ENCODE data around the gene DAD1. TPM values are rescaled to one million over a fixed set of nuclear protein-coding genes. Genes with fewer than 3 reads are reported as not detected.
A peak's percentile ranks its signal among the peaks of the same experiment; 100 is the strongest.

The DAD1 gene
- total RNA-seq, 2 donors from 2014 or later = 109 to 236 TPM

DNA sequence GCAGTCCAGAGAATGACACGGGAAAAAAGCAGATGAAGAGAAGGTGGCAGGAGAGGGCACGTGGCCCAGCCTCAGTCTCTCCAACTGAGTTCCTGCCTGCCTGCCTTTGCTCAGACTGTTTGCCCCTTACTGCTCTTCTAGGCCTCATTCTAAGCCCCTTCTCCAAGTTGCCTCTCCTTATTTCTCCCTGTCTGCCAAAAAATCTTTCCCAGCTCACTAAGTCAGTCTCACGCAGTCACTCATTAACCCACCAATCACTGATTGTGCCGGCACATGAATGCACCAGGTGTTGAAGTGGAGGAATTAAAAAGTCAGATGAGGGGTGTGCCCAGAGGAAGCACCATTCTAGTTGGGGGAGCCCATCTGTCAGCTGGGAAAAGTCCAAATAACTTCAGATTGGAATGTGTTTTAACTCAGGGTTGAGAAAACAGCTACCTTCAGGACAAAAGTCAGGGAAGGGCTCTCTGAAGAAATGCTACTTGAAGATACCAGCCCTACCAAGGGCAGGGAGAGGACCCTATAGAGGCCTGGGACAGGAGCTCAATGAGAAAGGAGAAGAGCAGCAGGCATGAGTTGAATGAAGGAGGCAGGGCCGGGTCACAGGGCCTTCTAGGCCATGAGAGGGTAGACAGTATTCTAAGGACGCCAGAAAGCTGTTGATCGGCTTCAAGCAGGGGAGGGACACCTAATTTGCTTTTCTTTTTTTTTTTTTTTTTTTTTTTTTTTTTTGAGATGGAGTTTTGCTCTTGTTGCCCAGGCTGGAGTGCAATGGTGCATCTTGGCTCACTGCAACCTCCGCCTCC is 40.9 kb downstream of the DAD1 start:
- Histone ChIP-seq H3K4me1 (ENCODE audit: control insufficient read depth in 1 of 2, low read depth in 2 of 2) (peaks cover 0 to 14% of the 10 kb centered on the region in 2 donors), H3K4me3 (no peak overlapping the region), H3K27ac (no peak overlapping the region), H3K9me3 (no peaks in the 10 kb centered on the region), H3K27me3 (replicated peaks; ENCODE audit: insufficient read depth) (no peaks in the 10 kb centered on the region), H3K36me3 (no peaks in the 10 kb centered on the region)
- DNase-seq (ENCODE audit: low spot score) = no peak
- TF ChIP-seq, protein P1, sequence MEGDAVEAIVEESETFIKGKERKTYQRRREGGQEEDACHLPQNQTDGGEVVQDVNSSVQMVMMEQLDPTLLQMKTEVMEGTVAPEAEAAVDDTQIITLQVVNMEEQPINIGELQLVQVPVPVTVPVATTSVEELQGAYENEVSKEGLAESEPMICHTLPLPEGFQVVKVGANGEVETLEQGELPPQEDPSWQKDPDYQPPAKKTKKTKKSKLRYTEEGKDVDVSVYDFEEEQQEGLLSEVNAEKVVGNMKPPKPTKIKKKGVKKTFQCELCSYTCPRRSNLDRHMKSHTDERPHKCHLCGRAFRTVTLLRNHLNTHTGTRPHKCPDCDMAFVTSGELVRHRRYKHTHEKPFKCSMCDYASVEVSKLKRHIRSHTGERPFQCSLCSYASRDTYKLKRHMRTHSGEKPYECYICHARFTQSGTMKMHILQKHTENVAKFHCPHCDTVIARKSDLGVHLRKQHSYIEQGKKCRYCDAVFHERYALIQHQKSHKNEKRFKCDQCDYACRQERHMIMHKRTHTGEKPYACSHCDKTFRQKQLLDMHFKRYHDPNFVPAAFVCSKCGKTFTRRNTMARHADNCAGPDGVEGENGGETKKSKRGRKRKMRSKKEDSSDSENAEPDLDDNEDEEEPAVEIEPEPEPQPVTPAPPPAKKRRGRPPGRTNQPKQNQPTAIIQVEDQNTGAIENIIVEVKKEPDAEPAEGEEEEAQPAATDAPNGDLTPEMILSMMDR (IDR thresholded peaks at IDR 0.05) = no peak
- no peak for ATAC-seq (ENCODE audit: insufficient number of reproducible peaks, low FRiP score, low read depth)

DNA sequence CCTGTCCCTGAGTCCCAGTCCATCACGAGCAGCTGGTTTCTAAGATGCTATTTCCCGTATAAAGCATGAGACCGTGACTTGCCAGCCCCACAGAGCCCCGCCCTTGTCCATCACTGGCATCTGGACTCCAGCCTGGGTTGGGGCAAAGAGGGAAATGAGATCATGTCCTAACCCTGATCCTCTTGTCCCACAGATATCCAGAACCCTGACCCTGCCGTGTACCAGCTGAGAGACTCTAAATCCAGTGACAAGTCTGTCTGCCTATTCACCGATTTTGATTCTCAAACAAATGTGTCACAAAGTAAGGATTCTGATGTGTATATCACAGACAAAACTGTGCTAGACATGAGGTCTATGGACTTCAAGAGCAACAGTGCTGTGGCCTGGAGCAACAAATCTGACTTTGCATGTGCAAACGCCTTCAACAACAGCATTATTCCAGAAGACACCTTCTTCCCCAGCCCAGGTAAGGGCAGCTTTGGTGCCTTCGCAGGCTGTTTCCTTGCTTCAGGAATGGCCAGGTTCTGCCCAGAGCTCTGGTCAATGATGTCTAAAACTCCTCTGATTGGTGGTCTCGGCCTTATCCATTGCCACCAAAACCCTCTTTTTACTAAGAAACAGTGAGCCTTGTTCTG is 41.6 kb downstream of the DAD1 start:
- H3K36me3 ChIP-seq = no peaks in the 10 kb centered on the region
- H3K27me3 ChIP-seq (replicated peaks; ENCODE audit: insufficient read depth) = no peaks in the 10 kb centered on the region
- no peaks in the 10 kb centered on the region for H3K9me3 ChIP-seq
- H3K27ac ChIP-seq = peak overlapping the region in 1 of 2 donors; percentile 59
- ATAC-seq (ENCODE audit: insufficient number of reproducible peaks, low FRiP score, low read depth) (peak; percentile 24), DNase-seq (ENCODE audit: low spot score) (no peak)
- peaks cover 0 to 14% of the 10 kb centered on the region in 2 donors for H3K4me1 ChIP-seq (ENCODE audit: control insufficient read depth in 1 of 2, low read depth in 2 of 2)
- TF ChIP-seq, protein P1 (IDR thresholded peaks at IDR 0.05) = no peak
- H3K4me3 ChIP-seq = no peak overlapping the region

DNA sequence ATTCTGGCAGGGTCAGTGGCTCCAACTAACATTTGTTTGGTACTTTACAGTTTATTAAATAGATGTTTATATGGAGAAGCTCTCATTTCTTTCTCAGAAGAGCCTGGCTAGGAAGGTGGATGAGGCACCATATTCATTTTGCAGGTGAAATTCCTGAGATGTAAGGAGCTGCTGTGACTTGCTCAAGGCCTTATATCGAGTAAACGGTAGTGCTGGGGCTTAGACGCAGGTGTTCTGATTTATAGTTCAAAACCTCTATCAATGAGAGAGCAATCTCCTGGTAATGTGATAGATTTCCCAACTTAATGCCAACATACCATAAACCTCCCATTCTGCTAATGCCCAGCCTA is 42.3 kb downstream of the DAD1 start:
- H3K36me3 ChIP-seq = no peaks in the 10 kb centered on the region
- no peak overlapping the region for H3K4me3 ChIP-seq
- TF ChIP-seq, protein P1 (IDR thresholded peaks at IDR 0.05) = no peak
- no peak for ATAC-seq (ENCODE audit: insufficient number of reproducible peaks, low FRiP score, low read depth)
- no peaks in the 10 kb centered on the region for H3K9me3 ChIP-seq
- peak overlapping the region; percentile 36 to 59 for H3K27ac ChIP-seq
- no peak for DNase-seq (ENCODE audit: low spot score)
- H3K4me1 ChIP-seq (ENCODE audit: control insufficient read depth in 1 of 2, low read depth in 2 of 2) = peaks cover 0 to 14% of the 10 kb centered on the region in 2 donors
- no peaks in the 10 kb centered on the region for H3K27me3 ChIP-seq (replicated peaks; ENCODE audit: insufficient read depth)

DNA sequence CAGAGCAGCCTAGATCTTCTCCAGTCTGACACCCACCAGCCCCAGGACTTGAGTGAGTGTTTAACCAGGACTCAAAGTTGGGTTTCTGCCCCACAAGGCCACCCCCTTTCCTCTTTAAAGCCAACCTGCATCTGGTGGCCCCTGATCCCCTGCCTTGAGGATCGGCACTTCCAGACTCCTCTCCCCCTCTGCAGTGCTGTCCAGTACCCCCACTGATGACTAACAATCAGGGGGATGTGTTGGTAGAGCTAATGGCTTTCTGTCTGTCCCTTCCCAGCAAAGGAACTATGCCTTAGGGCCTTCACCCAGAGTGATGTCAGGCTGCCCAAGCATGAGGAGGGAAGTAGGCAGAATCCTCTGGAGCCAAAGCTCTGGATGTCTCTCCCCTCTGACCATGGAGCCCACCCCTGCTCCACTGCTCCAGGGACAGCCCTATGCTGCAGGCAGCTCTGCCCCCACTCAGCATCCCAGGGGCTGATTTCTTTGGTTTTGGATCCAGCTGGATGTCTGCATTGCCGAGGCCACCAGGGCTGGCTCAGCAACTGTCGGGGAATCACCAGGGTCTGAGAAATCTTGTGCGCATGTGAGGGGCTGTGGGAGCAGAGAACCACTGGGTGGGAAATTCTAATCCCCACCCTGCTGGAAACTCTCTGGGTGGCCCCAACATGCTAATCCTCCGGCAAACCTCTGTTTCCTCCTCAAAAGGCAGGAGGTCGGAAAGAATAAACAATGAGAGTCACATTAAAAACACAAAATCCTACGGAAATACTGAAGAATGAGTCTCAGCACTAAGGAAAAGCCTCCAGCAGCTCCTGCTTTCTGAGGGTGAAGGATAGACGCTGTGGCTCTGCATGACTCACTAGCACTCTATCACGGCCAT is 42.9 kb downstream of the DAD1 start:
- ATAC-seq (ENCODE audit: insufficient number of reproducible peaks, low FRiP score, low read depth) (no peak), DNase-seq (ENCODE audit: low spot score) (no peak)
- TF ChIP-seq, protein P1 (IDR thresholded peaks at IDR 0.05) = no peak
- H3K4me1 ChIP-seq (ENCODE audit: control insufficient read depth in 1 of 2, low read depth in 2 of 2) = peaks cover 0 to 14% of the 10 kb centered on the region in 2 donors
- no peaks in the 10 kb centered on the region for H3K36me3 ChIP-seq
- H3K27me3 ChIP-seq (replicated peaks; ENCODE audit: insufficient read depth) = no peaks in the 10 kb centered on the region
- H3K27ac ChIP-seq = peak overlapping the region; percentile 36 to 59
- H3K9me3 ChIP-seq = no peaks in the 10 kb centered on the region
- H3K4me3 ChIP-seq = no peak overlapping the region

Data from thoracic aorta (tissue), 2 donors.